ENCODE data around the gene INSR.

INSR gene

GRCh38 chr19:7307590-7308218 lies 13.5 kb upstream of the INSR start:
- Histone ChIP-seq H3K27ac (ENCODE audit: extremely low read depth, low read depth, low read length) (no peak overlapping the region), H3K9me3 (ENCODE audit: control insufficient read depth, insufficient read depth, low read depth, low read length) (no peaks in the 10 kb centered on the region), H3K4me3 (ENCODE audit: low read depth, low read length) (no peak overlapping the region), H3K4me1 (ENCODE audit: control insufficient read depth, insufficient read depth, low read length) (no peaks in the 10 kb centered on the region), H3K36me3 (ENCODE audit: control insufficient read depth in 2 of 2, insufficient read depth in 1 of 2, low read length in 2 of 2) (no peaks in the 10 kb centered on the region)
- TF ChIP-seq ZBTB10 (tag by site-specific recombination; IDR thresholded peaks at IDR 0.05): no peak
- no peak for TF ChIP-seq ZNF18 (tag by site-specific recombination; IDR thresholded peaks at IDR 0.05)
- no peak for TF ChIP-seq ATF2 (tag by site-specific recombination; IDR thresholded peaks at IDR 0.05; ENCODE audit: low read depth)
- TF ChIP-seq ZBTB26 (tag by site-specific recombination; optimal IDR thresholded peaks at IDR 0.05): no peak
- TF ChIP-seq ZNF785 (tag by site-specific recombination; IDR thresholded peaks at IDR 0.05): no peak
- TF ChIP-seq ZNF37A (tag by site-specific recombination; IDR thresholded peaks at IDR 0.05): no peak
- TF ChIP-seq ZSCAN30 (tag by site-specific recombination; IDR thresholded peaks at IDR 0.05): no peak
- TF ChIP-seq ZNF624 (tag by site-specific recombination; IDR thresholded peaks at IDR 0.05): no peak
- TF ChIP-seq ZNF23 (tag by site-specific recombination; IDR thresholded peaks at IDR 0.05; ENCODE audit: borderline replicate concordance): no peak
- no peak for TF ChIP-seq ZNF202 (tag by site-specific recombination; IDR thresholded peaks at IDR 0.05; ENCODE audit: borderline replicate concordance)
- TF ChIP-seq HOXD13 (CRISPR knock-in tag; IDR thresholded peaks at IDR 0.05; ENCODE audit: borderline replicate concordance): no peak
- no peak for TF ChIP-seq ZBTB44 (tag by site-specific recombination; IDR thresholded peaks at IDR 0.05)
- no peak for TF ChIP-seq ZNF558 (tag by site-specific recombination; IDR thresholded peaks at IDR 0.05)
- TF ChIP-seq KLF1 (tag by site-specific recombination; IDR thresholded peaks at IDR 0.05): no peak
- TF ChIP-seq ZNF600 (tag by site-specific recombination; IDR thresholded peaks at IDR 0.05): no peak
- no peak for TF ChIP-seq HOXA7 (CRISPR knock-in tag; IDR thresholded peaks at IDR 0.05; ENCODE audit: borderline replicate concordance)
- no peak for TF ChIP-seq ZNF626 (tag by site-specific recombination; IDR thresholded peaks at IDR 0.05)
- TF ChIP-seq REPIN1 (tag by site-specific recombination; IDR thresholded peaks at IDR 0.05; ENCODE audit: low read depth): no peak
- no peak for TF ChIP-seq KLF8 (tag by site-specific recombination; IDR thresholded peaks at IDR 0.05)
- ChIA-PET CTCF (interaction anchor here (0.7 to 1.2 kb wide), 2 partner anchors 46 to 204 kb away, joined by 3 read pairs; no protein-coding TSS in a partner anchor), POLR2A (interaction anchor here (0.7 kb wide), 1 partner anchor 209 kb away, joined by 3 read pairs; no protein-coding TSS in a partner anchor)
